ENCODE results near the gene CDK16. TPM values are rescaled to one million over a fixed set of nuclear protein-coding genes. Genes with fewer than 3 reads are reported as not detected.

The CDK16 gene
- total RNA-seq, 2 experiments from 2014 or later, result 49.9 to 51.3 TPM

- no peak overlapping the region for H3K4me3 Mint-ChIP-seq
- H3K27me3 Mint-ChIP-seq, result no peaks in the 10 kb centered on the region
- H3K27ac Mint-ChIP-seq, result no peak overlapping the region
- H3K9me3 Mint-ChIP-seq, result no peaks in the 10 kb centered on the region
- no peak for DNase-seq
- H3K36me3 Mint-ChIP-seq, result no peaks in the 10 kb centered on the region
- H3K4me1 Mint-ChIP-seq, result no peaks in the 10 kb centered on the region
These were observed 54.7 kb downstream of the CDK16 start for GRCh38 chrX:47273011-47273730.

GRCh38 chrX:47278691-47279090 lies 60.2 kb downstream of the CDK16 start:
- no peak overlapping the region for H3K27ac Mint-ChIP-seq

More at GRCh38 chrX:47278691-47279090, 60.2 kb downstream of the CDK16 start:
- Mint-ChIP-seq H3K27me3 (no peaks in the 10 kb centered on the region), H3K9me3 (no peaks in the 10 kb centered on the region), H3K4me3 (no peak overlapping the region), H3K36me3 (no peaks in the 10 kb centered on the region), H3K4me1 (no peaks in the 10 kb centered on the region)
- no peak for DNase-seq

Other genes with a start within 250 kb of the CDK16 start
- not detected for gene RGN, start 140.2 kb upstream of the CDK16 start, total RNA-seq
- 10 to 100 TPM; 79.6 to 84.2 TPM for gene NDUFB11, start 74.0 kb upstream of the CDK16 start, total RNA-seq
- 10 to 100 TPM; 67.2 to 69.0 TPM for gene RBM10, start 73.5 kb upstream of the CDK16 start, total RNA-seq
- 100 to 1,000 TPM; 219 to 227 TPM for gene UBA1, start 24.9 kb upstream of the CDK16 start, total RNA-seq
- gene USP11, start 14.3 kb downstream of the CDK16 start, total RNA-seq, result 10 to 100 TPM; 45.3 to 49.5 TPM
- 1 to 10 TPM in 1 of 2 experiments, under 1 TPM in 1; 0.78 to 1.2 TPM for gene ZNF157, start 151.9 kb downstream of the CDK16 start, total RNA-seq

Measured in activated naive CD8-positive, alpha-beta T cell treated with anti-CD3 and anti-CD28 coated beads for 36 hours (primary cell).